HEK293 (cell line): ENCODE measurements around the gene DISC1.

Experiments used
- CTCF ChIA-PET: fragments of 350-600 bp; formaldehyde crosslinking; extraction: SDS; loops from one replicate; lab custom pipeline; 2021; ENCODE audit warnings: antibody characterized with exemption; lab: Yijun Ruan, JAX
- POLR2A ChIA-PET: fragments of 300-600 bp; formaldehyde crosslinking; extraction: SDS; loops from one replicate; lab custom pipeline; 2020; ENCODE audit warnings: antibody characterized with exemption, inconsistent platforms; lab: Yijun Ruan, JAX
- H3K27ac ChIP-seq: fragments of 200-500 bp; sonication (Bioruptor generic); 2 replicates; pipeline ENCODE4 v1.5.1; 2014; ENCODE audit warnings: low read depth, low read length, control low read depth, inconsistent platforms; ENCODE audit errors: extremely low read depth
- H3K36me3 ChIP-seq, 2 experiments: fragments of 200-500 bp in 1 of 2; sonication (Bioruptor generic) in 1 of 2; 1 replicate in 1 of 2; 2 replicates in 1 of 2; pipeline ENCODE4 v1.5.1; 2014 to 2017; ENCODE audit warnings: inconsistent platforms in 2 of 2, low read length in 2 of 2; ENCODE audit not compliant: control insufficient read depth in 2 of 2, insufficient read depth in 1 of 2
- H3K4me1 ChIP-seq: fragments of 200-500 bp; sonication (Bioruptor generic); 2 replicates; pipeline ENCODE4 v1.5.1; 2014; ENCODE audit warnings: mild to moderate bottlenecking, low read length, inconsistent platforms; ENCODE audit not compliant: control insufficient read depth, insufficient read depth
- H3K4me3 ChIP-seq: 2 replicates; pipeline ENCODE4 v1.5.1; 2011; ENCODE audit warnings: low read depth, mild to moderate bottlenecking, control low read depth, low read length, moderate library complexity
- H3K9me3 ChIP-seq: fragments of 200-500 bp; sonication (Bioruptor generic); 2 replicates; pipeline ENCODE4 v1.5.1; 2014; ENCODE audit warnings: low read depth, low read length, inconsistent platforms; ENCODE audit not compliant: control insufficient read depth, insufficient read depth
- BCL11A ChIP-seq: fragments of 450-650 bp; formaldehyde crosslinking; IDR thresholded peaks from 2 replicates; pipeline ENCODE4 v1.5.1; 2016; ENCODE audit warnings: low read depth, missing biosample characterization, missing genetic modification characterization
- BCL6B ChIP-seq: fragments of 450-650 bp; formaldehyde crosslinking; IDR thresholded peaks from 2 replicates; pipeline ENCODE4 v1.5.1; 2017; ENCODE audit warnings: missing biosample characterization, missing genetic modification characterization
- EGR2 ChIP-seq: fragments of 450-650 bp; formaldehyde crosslinking; IDR thresholded peaks from 2 replicates; pipeline ENCODE4 v1.5.1; 2016; ENCODE audit warnings: low read depth, missing biosample characterization, missing genetic modification characterization
- KLF7 ChIP-seq: fragments of 450-650 bp; formaldehyde crosslinking; IDR thresholded peaks from 2 replicates; pipeline ENCODE4 v1.5.1; 2016; ENCODE audit warnings: missing biosample characterization, missing genetic modification characterization, borderline replicate concordance
- MZF1 ChIP-seq: fragments of 450-650 bp; formaldehyde crosslinking; IDR thresholded peaks from 2 replicates; pipeline ENCODE4 v1.5.1; 2017; ENCODE audit warnings: missing biosample characterization, missing genetic modification characterization, borderline replicate concordance
- SCRT2 ChIP-seq: fragments of 450-650 bp; formaldehyde crosslinking; IDR thresholded peaks from 2 replicates; pipeline ENCODE4 v1.5.1; 2016; ENCODE audit warnings: missing biosample characterization, missing genetic modification characterization
- SP2 ChIP-seq: fragments of 450-650 bp; formaldehyde crosslinking; IDR thresholded peaks from 2 replicates; pipeline ENCODE4 v1.5.1; 2016; ENCODE audit warnings: missing biosample characterization, missing genetic modification characterization
- YY2 ChIP-seq: fragments of 450-650 bp; formaldehyde crosslinking; IDR thresholded peaks from 2 replicates; pipeline ENCODE4 v1.5.1; 2016; ENCODE audit warnings: missing biosample characterization, missing genetic modification characterization
- ZBTB20 ChIP-seq: fragments of 450-650 bp; formaldehyde crosslinking; IDR thresholded peaks from 2 replicates; pipeline ENCODE4 v1.5.1; 2016; ENCODE audit warnings: missing biosample characterization, missing genetic modification characterization
- ZEB2 ChIP-seq: fragments of 450-650 bp; formaldehyde crosslinking; IDR thresholded peaks from 2 replicates; pipeline ENCODE4 v1.5.1; 2016; ENCODE audit warnings: missing biosample characterization, missing genetic modification characterization
- ZFHX2 ChIP-seq: fragments of 450-650 bp; formaldehyde crosslinking; conservative IDR thresholded peaks from 2 replicates; pipeline ENCODE4 v1.5.1; 2016; ENCODE audit warnings: missing biosample characterization, missing genetic modification characterization
- ZFP3 ChIP-seq: fragments of 450-650 bp; formaldehyde crosslinking; IDR thresholded peaks from 2 replicates; pipeline ENCODE4 v1.5.1; 2016; ENCODE audit warnings: low read depth, missing biosample characterization, missing genetic modification characterization
- ZFP41 ChIP-seq: fragments of 450-650 bp; formaldehyde crosslinking; IDR thresholded peaks from 2 replicates; pipeline ENCODE4 v1.5.1; 2016; ENCODE audit warnings: missing biosample characterization, missing genetic modification characterization, borderline replicate concordance
- ZIC2 ChIP-seq: fragments of 450-650 bp; formaldehyde crosslinking; IDR thresholded peaks from 2 replicates; pipeline ENCODE4 v1.5.1; 2016; ENCODE audit warnings: missing biosample characterization, missing genetic modification characterization
- ZNF133 ChIP-seq: fragments of 450-650 bp; formaldehyde crosslinking; IDR thresholded peaks from 2 replicates; pipeline ENCODE4 v1.5.1; 2016; ENCODE audit warnings: missing biosample characterization, missing genetic modification characterization
- ZNF184 ChIP-seq: fragments of 450-650 bp; IDR thresholded peaks from 2 replicates; pipeline ENCODE4 v1.5.1; 2018; ENCODE audit warnings: missing biosample characterization, mild to moderate bottlenecking, missing genetic modification characterization
- ZNF274 ChIP-seq, 2 experiments: fragments of 200-500 bp in 1 of 2; fragments of 450-650 bp in 1 of 2; sonication (Bioruptor generic) in 1 of 2; formaldehyde crosslinking in 1 of 2; IDR thresholded peaks; 2 replicates each; pipeline versions ENCODE4 v1.5.1 to v1.6.1; 2014 to 2016; ENCODE audit warnings: borderline replicate concordance in 1 of 2, inconsistent platforms in 1 of 2, low read length in 1 of 2, missing biosample characterization in 1 of 2, missing genetic modification characterization in 1 of 2
- ZNF366 ChIP-seq: fragments of 450-650 bp; formaldehyde crosslinking; conservative IDR thresholded peaks from 2 replicates; pipeline ENCODE4 v1.5.1; 2016; ENCODE audit warnings: missing biosample characterization, missing genetic modification characterization
- ZNF394 ChIP-seq: fragments of 450-650 bp; formaldehyde crosslinking; IDR thresholded peaks from 2 replicates; pipeline ENCODE4 v1.5.1; 2016; ENCODE audit warnings: missing biosample characterization, missing genetic modification characterization, mild to moderate bottlenecking, moderate library complexity, borderline replicate concordance
- ZNF404 ChIP-seq: fragments of 450-650 bp; formaldehyde crosslinking; IDR thresholded peaks from 2 replicates; pipeline ENCODE4 v1.5.1; 2017; ENCODE audit warnings: missing biosample characterization, missing genetic modification characterization
- ZNF48 ChIP-seq: fragments of 450-650 bp; formaldehyde crosslinking; IDR thresholded peaks from 2 replicates; pipeline ENCODE4 v1.5.1; 2016; ENCODE audit warnings: missing biosample characterization, missing genetic modification characterization
- ZNF529 ChIP-seq: fragments of 450-650 bp; formaldehyde crosslinking; IDR thresholded peaks from 2 replicates; pipeline ENCODE4 v1.5.1; 2017; ENCODE audit warnings: missing genetic modification characterization, missing biosample characterization; ENCODE audit not compliant: insufficient replicate concordance
- ZNF549 ChIP-seq: fragments of 450-650 bp; IDR thresholded peaks from 2 replicates; pipeline ENCODE4 v1.5.1; 2018; ENCODE audit warnings: missing biosample characterization, missing genetic modification characterization, mild to moderate bottlenecking, inconsistent platforms, moderate library complexity
- ZNF558 ChIP-seq: fragments of 450-650 bp; formaldehyde crosslinking; IDR thresholded peaks from 2 replicates; pipeline ENCODE4 v1.5.1; 2016; ENCODE audit warnings: missing biosample characterization, missing genetic modification characterization
- ZNF626 ChIP-seq: fragments of 450-650 bp; sonication (Bioruptor Pico); formaldehyde crosslinking; IDR thresholded peaks from 2 replicates; pipeline ENCODE4 v1.5.1; 2018; ENCODE audit warnings: missing biosample characterization, missing genetic modification characterization, inconsistent platforms
- ZNF639 ChIP-seq: fragments of 450-650 bp; formaldehyde crosslinking; IDR thresholded peaks from 2 replicates; pipeline ENCODE4 v1.5.1; 2016; ENCODE audit warnings: missing biosample characterization, missing genetic modification characterization
- ZNF660 ChIP-seq: fragments of 450-650 bp; IDR thresholded peaks from 2 replicates; pipeline ENCODE4 v1.5.1; 2018; ENCODE audit warnings: missing biosample characterization, mild to moderate bottlenecking, missing genetic modification characterization
- ZNF792 ChIP-seq: fragments of 450-650 bp; formaldehyde crosslinking; IDR thresholded peaks from 2 replicates; pipeline ENCODE4 v1.5.1; 2016; ENCODE audit warnings: missing biosample characterization, missing genetic modification characterization
- ZSCAN23 ChIP-seq: fragments of 450-650 bp; formaldehyde crosslinking; IDR thresholded peaks from 2 replicates; pipeline ENCODE4 v1.5.1; 2016; ENCODE audit warnings: missing biosample characterization, missing genetic modification characterization

The DISC1 gene

GRCh38 chr1:231808990-231809389 lies 182.4 kb downstream of the DISC1 start:
- Histone ChIP-seq H3K4me3 (no peak overlapping the region), H3K4me1 (no peaks in the 10 kb centered on the region), H3K9me3 (no peaks in the 10 kb centered on the region), H3K27ac (no peak overlapping the region), H3K36me3 (no peaks in the 10 kb centered on the region)
- ChIA-PET POLR2A (interaction anchor here (0.6 to 0.7 kb wide), 2 partner anchors 15 to 17 kb away, joined by 3 to 6 read pairs; no protein-coding TSS in a partner anchor), CTCF (interaction anchor here (0.6 to 7.3 kb wide), 3 partner anchors 10 to 77 kb away, joined by 4 to 148 read pairs (median 27); no protein-coding TSS in a partner anchor)
- TF ChIP-seq ZSCAN23 = no peak
- TF ChIP-seq ZNF133 (tag by site-specific recombination) = no peak
- peak; percentile 69 for TF ChIP-seq SCRT2 (tag by site-specific recombination)

GRCh38 chr1:231810415-231810814 lies 183.8 kb downstream of the DISC1 start:
- CTCF ChIA-PET = interaction anchor here (7.3 kb wide), 1 partner anchor 53 kb away, joined by 148 read pairs; no protein-coding TSS in a partner anchor

GRCh38 chr1:231814021-231814420 lies 187.4 kb downstream of the DISC1 start:
- H3K27ac ChIP-seq = no peak overlapping the region
- no peaks in the 10 kb centered on the region for H3K4me1 ChIP-seq
- H3K4me3 ChIP-seq = no peak overlapping the region
- ChIA-PET POLR2A (no interaction called here), CTCF (no interaction called here)
- TF ChIP-seq ZNF274 (IDR thresholded peaks at IDR 0.05; ENCODE audit: low read length) (no peak), ZNF274 (tag by site-specific recombination; IDR thresholded peaks at IDR 0.05; ENCODE audit: borderline replicate concordance) (no peak), ZSCAN23 (no peak), BCL11A (tag by site-specific recombination) (no peak), ZNF529 (no peak), ZNF626 (no peak), ZFP3 (tag by site-specific recombination) (no peak), ZNF558 (tag by site-specific recombination) (no peak), ZNF549 (tag by site-specific recombination) (no peak), ZNF366 (tag by site-specific recombination) (no peak), ZBTB20 (tag by site-specific recombination) (no peak)
- H3K36me3 ChIP-seq = no peaks in the 10 kb centered on the region
- no peaks in the 10 kb centered on the region for H3K9me3 ChIP-seq

More at GRCh38 chr1:231810415-231810814, 183.8 kb downstream of the DISC1 start:
- Histone ChIP-seq H3K9me3 (no peaks in the 10 kb centered on the region), H3K27ac (no peak overlapping the region), H3K4me1 (no peaks in the 10 kb centered on the region), H3K4me3 (no peak overlapping the region), H3K36me3 (no peaks in the 10 kb centered on the region)
- TF ChIP-seq ZEB2 (tag by site-specific recombination) (no peak), ZFHX2 (peak; percentile 71), EGR2 (peak; percentile 84)
- POLR2A ChIA-PET = no interaction called here

GRCh38 chr1:231814521-231814920 lies 187.9 kb downstream of the DISC1 start:
- Histone ChIP-seq H3K36me3 (no peaks in the 10 kb centered on the region), H3K4me3 (no peak overlapping the region), H3K27ac (no peak overlapping the region), H3K4me1 (no peaks in the 10 kb centered on the region), H3K9me3 (no peaks in the 10 kb centered on the region)
- POLR2A ChIA-PET = no interaction called here
- CTCF ChIA-PET = interaction anchor here (1.5 kb wide), 1 partner anchor 9 kb away, joined by 6 read pairs; no protein-coding TSS in a partner anchor
- TF ChIP-seq MZF1 (tag by site-specific recombination) (no peak), SP2 (tag by site-specific recombination) (no peak), ZIC2 (tag by site-specific recombination) (no peak), ZNF184 (tag by site-specific recombination) (no peak), KLF7 (tag by site-specific recombination) (no peak), BCL6B (tag by site-specific recombination) (no peak), ZNF48 (tag by site-specific recombination) (no peak), ZNF404 (tag by site-specific recombination) (no peak), ZNF792 (tag by site-specific recombination) (no peak), ZFP41 (tag by site-specific recombination) (no peak), ZNF394 (tag by site-specific recombination) (no peak), ZNF639 (no peak), ZNF660 (no peak), YY2 (tag by site-specific recombination) (no peak)
